GM18502 (cell line): ENCODE results near the gene MEGF10.

Experiments
- ATAC-seq: cut with Tn5 transposase; IDR thresholded peaks from one replicate; pipeline ENCODE4 v1.9.1; 2021; ENCODE audit warnings: mild to moderate bottlenecking; ENCODE audit not compliant: unreplicated experiment, poor library complexity

The MEGF10 gene

DNA sequence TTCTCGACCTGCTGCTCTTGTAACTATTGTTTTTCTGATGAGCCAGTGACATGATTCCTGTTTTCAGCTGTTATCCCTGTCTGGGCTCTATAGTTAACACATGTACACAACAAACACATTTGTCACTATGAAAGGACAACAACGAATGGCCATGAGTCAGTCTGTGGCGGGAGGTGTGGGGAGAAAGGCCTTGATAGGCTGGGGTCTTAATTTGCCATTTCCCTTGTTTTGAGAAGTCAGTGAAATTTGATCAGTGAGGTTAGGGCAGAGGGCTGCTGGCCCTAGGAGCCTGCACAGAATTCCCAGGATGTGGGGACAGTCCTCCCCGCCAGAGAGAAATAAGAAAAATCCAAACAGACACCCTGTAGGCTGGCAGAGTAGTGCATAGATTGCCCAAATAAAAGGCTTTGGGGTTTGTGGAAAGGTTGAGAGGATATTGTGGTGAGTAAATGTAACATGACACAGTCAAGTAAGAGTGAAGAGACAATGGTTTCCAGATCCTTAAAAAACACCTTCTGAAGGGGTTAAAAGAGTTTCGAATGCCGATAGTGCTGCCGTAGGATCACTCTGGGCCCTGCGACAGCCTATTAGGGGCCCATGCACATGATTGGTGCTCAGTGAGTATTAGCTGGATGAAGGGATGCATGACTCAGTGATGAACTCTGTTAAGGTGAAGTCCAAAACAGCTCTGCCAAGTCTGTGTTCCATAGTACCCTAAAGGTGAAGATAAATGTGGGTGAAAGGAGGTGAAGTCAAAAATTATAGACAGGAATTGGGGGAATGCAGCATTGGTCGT, 115.9 kb downstream of the MEGF10 start:
- no peak for ATAC-seq

- no peak for ATAC-seq
Observed at GRCh38 chr5:127409246-127409917, 118.8 kb downstream of the MEGF10 start.

DNA sequence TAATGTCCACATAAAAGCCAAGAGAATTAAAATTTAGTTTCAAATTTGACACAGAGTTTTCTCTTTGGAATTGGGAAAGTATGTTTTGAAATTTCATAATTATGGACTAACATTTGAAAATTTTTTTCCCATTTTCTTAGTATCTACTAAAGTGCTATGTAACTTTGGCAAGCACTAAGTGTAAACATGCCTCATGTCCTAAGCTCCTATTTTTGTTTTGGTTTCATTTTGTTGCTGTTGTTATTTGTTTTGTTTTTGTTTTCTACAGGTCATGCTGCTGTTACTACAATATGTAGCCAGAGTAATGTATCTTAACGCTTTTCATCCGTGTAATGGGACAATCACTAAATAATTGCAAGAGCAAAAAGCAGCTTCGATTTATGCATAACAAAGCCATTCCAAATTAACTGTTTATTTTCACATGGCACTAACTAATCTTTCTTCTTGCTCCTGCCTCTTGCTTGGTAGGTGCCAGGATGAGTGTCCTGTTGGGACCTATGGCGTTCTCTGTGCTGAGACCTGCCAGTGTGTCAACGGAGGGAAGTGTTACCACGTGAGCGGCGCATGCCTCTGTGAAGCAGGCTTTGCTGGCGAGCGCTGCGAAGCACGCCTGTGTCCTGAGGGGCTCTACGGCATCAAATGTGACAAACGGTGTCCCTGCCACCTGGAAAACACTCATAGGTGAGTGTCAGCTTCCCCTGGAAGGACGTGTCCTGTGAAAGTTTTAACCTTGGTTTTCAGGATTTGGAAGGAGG, 119.5 kb downstream of the MEGF10 start:
- ATAC-seq, result no peak

GRCh38 chr5:127410959-127411358, 120.4 kb downstream of the MEGF10 start:
- ATAC-seq, result peak; percentile 76

DNA sequence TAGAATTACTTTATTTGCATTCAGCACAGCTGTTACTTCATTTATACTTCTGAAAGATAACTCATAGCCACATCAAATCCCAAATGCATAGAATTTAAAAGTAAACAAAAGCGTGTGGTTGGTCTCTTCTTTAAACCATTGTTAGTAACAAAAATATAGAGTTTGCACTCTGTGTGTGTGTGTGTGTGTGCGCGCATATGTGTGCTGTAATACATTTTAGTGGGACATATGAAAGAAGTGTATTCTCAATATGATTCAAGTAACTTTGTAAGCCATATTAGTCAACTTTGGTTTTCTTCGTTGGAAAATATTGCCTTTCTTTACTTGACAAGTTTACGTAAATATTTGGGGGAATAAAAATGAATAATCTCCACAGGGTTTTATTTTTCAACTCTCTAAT, 120.8 kb downstream of the MEGF10 start:
- ATAC-seq, result peak; percentile 5

DNA sequence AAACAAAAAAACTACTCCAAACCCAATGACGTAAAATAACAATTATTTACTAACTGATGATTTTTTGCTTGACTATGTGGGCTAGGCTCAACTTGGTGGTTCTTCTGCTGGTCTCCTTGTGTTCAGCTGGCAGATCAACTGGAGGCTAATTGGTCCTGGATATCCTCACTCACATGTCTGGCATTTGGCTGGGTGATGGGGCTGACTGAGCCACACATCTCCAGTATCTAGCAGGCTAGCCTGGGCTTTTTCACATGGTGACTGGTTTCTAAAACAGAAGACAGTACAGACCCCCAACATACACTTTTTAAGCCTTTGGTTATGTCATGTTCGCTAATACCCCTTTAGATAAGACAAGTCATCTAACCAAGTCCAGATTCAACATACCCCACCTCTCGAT, 122.1 kb downstream of the MEGF10 start:
- ATAC-seq, result no peak

DNA sequence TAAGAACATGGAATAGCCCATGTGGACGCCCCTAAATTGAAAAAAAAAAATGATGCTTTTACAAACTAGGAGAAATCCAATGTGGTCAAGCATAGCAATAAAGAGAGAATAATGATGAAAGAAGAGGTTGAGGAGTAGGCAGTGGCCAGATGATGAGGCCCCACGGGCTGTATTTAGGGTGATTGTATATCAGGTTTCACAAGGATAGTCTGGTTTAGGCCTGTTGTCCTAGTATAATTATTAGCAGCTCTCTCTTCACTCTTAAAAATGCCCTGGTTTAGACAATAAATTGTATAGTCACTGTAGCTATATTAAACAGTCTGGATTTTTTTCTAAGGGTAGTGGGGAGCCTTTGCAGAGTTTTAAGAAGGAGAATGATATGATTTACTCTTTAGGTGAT, 124.4 kb downstream of the MEGF10 start:
- ATAC-seq, result no peak

GRCh38 chr5:127416906-127417305, 126.3 kb downstream of the MEGF10 start:
- no peak for ATAC-seq

- no peak for ATAC-seq
Observed at GRCh38 chr5:127417528-127417927, 126.9 kb downstream of the MEGF10 start.

GRCh38 chr5:127418367-127418766, 127.8 kb downstream of the MEGF10 start:
- no peak for ATAC-seq

- no peak for ATAC-seq
Observed at GRCh38 chr5:127418974-127419682, 128.5 kb downstream of the MEGF10 start.

DNA sequence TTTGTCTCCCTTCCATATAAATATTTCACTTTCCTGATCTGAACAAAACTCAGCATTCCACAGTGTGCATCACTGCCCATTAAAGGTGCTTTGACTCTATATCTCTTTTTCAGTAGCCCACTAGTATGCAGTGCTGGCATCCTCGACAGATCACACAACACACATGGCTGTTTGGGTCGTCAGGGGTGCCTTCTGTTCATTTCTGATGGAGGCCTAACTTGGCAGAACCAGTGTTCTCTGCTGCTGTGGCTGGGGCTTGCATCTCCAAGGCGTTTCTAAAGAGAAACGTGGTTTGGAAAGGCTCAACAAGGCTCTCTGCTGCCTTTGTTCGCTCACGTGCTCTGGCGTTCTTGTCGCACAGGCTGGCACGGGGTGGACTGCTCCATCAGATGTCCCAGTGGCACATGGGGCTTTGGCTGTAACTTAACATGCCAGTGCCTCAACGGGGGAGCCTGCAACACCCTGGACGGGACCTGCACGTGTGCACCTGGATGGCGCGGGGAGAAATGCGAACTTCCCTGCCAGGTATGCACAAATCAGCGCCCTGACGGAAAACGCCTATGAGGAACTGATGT, 129.2 kb downstream of the MEGF10 start:
- no peak for ATAC-seq

GRCh38 chr5:127420758-127421157, 130.2 kb downstream of the MEGF10 start:
- no peak for ATAC-seq

GRCh38 chr5:127421471-127421870, 130.9 kb downstream of the MEGF10 start:
- no peak for ATAC-seq

DNA sequence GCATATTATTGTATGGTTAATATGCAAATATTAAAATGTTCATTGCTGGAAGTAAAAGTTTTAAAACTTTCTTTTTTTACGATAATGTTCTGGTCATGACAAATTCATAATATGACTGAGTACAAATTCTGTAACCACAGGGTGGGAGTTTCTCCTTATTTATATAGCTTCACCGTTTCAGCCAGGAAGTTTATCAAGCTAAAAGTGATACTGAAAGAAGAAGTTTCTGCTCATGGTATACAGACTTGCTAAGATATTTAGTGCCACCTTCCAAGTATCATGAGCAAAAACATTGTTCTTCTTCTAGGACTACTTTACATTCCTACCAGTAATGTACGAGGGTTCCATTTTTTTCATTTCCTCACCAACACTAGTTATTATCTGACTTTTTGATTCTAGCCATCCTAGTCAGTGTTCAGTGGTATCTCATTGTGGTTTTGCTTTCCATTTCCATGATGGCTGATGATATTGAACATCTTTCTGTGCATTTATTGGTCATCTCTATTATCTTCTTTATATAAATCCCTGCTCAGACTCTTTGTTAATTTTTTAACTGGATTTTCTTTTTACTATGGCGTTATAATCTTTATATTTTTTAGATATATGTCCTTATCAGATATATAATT, 132.7 kb downstream of the MEGF10 start:
- ATAC-seq, result peak; percentile 87

DNA sequence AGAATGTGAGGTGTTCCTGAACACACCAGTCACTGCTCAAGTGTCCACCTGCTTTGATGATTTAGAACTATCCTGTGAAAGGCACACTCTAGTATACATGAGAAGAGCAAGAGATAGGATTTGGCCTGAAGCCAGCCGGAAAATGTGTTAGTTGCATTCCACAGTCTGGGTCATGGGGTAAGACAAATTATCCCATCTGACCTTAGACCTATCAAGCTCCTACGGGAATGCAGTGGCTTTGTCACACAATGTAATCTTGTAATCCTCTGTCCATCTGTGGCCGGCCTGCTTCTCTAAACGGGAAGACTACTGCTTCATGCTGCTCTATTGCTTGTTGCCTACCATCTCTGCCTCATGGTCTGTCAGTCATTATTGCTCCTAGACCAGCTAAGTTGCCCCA, 134.4 kb downstream of the MEGF10 start:
- ATAC-seq, result no peak

- ATAC-seq, result no peak
Observed at GRCh38 chr5:127425868-127426267, 135.3 kb downstream of the MEGF10 start.

DNA sequence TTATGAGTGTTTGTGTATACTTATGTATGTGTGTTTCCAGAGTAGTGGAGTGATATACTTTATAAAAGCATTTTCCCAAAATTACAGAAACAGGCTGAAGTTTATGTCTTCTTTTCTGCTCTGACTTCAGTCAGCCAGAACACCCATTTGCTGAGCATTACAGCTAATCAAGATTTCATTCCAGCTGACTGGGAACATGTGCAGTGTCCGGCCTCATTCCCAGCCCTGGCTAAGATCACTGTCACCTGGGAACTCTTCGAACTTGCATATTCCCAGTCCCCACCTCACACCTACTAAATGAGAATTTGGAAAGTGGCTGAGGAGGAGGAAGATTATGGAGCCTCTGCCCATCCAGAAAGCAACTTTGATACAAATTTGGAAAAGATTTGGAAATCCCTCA, 136.1 kb downstream of the MEGF10 start:
- no peak for ATAC-seq

DNA sequence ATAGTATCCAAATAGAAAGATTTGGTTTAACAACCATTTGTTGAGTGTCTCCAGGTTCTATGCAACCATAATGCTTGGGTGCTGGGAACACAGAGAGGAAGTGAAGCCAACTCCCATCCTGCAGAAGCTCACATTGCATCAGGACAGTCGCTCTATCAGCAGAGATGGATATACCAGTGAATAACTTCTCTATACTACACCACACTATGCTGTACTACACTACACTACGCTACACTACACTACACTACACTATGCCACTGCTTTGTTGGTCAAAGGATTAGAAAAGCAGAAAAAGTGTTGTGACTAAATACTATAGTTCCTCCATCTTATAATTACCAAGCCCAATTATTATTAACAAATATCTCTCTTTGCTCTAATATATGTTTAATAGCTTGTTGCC, 137.7 kb downstream of the MEGF10 start:
- ATAC-seq, result no peak

GRCh38 chr5:127428748-127429147, 138.2 kb downstream of the MEGF10 start:
- ATAC-seq, result no peak
